ENCODE measurements around the gene FBXO31.

Gene FBXO31

GRCh38 chr16:87338155-87338765, 45.3 kb downstream of the FBXO31 start:
- in situ Hi-C loops (cut with HindIII; ENCODE audit: low sequenced_read_pairs) = no loop called here
- no peak for TF ChIP-seq CTCF (IDR thresholded peaks at IDR 0.05; ENCODE audit: low read depth, low read length)

GRCh38 chr16:87337262-87337771, 46.3 kb downstream of the FBXO31 start:
- TF ChIP-seq CTCF (IDR thresholded peaks at IDR 0.05; ENCODE audit: low read depth, low read length) = no peak
- H3K4me3 ChIP-seq (ENCODE audit: low read depth, low read length) = no peak overlapping the region
- in situ Hi-C loops (cut with HindIII; ENCODE audit: low sequenced_read_pairs) = no loop called here
- DNase-seq (ENCODE audit: low read depth, low spot score) = no peak

More at GRCh38 chr16:87338155-87338765, 45.3 kb downstream of the FBXO31 start:
- DNase-seq (ENCODE audit: low read depth, low spot score) = no peak
- no peak overlapping the region for H3K4me3 ChIP-seq (ENCODE audit: low read depth, low read length)

- H3K4me3 ChIP-seq (ENCODE audit: low read depth, low read length) = no peak overlapping the region
- no peak for DNase-seq (ENCODE audit: low read depth, low spot score)
- in situ Hi-C loops (cut with HindIII; ENCODE audit: low sequenced_read_pairs) = no loop called here
- TF ChIP-seq CTCF (IDR thresholded peaks at IDR 0.05; ENCODE audit: low read depth, low read length) = no peak
Observed at GRCh38 chr16:87336434-87337240, 46.9 kb downstream of the FBXO31 start.

- no peak for TF ChIP-seq CTCF (IDR thresholded peaks at IDR 0.05; ENCODE audit: low read depth, low read length)
- no peak overlapping the region for H3K4me3 ChIP-seq (ENCODE audit: low read depth, low read length)
- no peak for DNase-seq (ENCODE audit: low read depth, low spot score)
- in situ Hi-C loops (cut with HindIII; ENCODE audit: low sequenced_read_pairs) = no loop called here
Observed at GRCh38 chr16:87335625-87336433, 47.7 kb downstream of the FBXO31 start.

GRCh38 chr16:87334651-87335624, 48.6 kb downstream of the FBXO31 start:
- no peak for TF ChIP-seq CTCF (IDR thresholded peaks at IDR 0.05; ENCODE audit: low read depth, low read length)
- in situ Hi-C loops (cut with HindIII; ENCODE audit: low sequenced_read_pairs) = no loop called here
- DNase-seq (ENCODE audit: low read depth, low spot score) = no peak
- H3K4me3 ChIP-seq (ENCODE audit: low read depth, low read length) = no peak overlapping the region
